Measurements from ENCODE around the gene PLD4. TPM values are rescaled to one million over a fixed set of nuclear protein-coding genes. Genes with fewer than 3 reads are reported as not detected.

PLD4 gene
- total RNA-seq, 6 experiments from 2014 or later, result 0.12 to 0.49 (median 0.33) TPM; not detected in 2

DNA sequence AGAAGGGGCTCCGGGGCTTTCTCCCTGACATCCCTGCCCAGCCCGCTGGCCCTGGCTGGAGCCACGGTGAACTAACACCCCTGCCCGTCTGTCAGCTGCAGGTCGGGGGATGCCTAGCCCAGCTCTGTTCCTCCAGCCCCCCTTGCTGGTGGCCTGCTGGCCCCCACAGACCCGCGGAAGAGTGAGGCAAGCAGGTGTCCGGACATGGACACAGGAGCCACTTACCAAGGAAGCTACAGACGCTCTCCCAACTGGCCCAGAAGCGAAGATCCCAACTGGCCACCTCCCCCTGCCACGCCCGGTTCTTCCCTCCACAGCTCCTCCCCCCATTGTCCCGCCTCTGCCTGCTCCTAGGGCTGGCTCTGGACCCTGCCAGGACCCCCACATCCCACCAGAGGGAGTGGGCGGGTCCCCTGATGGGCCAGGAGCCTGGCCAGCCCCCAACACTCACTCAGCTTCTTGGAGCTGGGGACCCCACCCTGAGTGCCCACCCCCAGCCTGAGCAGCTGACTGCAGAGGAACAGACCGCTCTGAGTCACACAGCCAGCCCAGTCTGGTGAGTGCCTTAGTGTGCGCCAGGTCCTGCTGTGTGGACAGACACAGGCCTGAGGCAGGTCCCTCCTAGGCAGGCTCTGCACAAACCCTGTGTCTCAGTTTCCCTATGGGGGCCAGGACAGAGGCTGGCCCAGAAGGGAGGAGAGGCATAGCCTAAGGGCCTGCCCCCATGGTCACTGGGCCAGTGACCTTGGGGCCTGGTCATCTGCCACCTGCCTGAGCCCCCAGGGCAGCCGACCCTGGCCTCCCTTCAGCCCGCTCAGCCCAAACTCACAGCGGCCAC is 45.8 kb downstream of the PLD4 start:
- no peak overlapping the region for H3K27ac ChIP-seq
- no peak overlapping the region for H3K4me3 ChIP-seq
- no peak for TF ChIP-seq POLR2A (IDR thresholded peaks at IDR 0.05)
- TF ChIP-seq, protein P1, sequence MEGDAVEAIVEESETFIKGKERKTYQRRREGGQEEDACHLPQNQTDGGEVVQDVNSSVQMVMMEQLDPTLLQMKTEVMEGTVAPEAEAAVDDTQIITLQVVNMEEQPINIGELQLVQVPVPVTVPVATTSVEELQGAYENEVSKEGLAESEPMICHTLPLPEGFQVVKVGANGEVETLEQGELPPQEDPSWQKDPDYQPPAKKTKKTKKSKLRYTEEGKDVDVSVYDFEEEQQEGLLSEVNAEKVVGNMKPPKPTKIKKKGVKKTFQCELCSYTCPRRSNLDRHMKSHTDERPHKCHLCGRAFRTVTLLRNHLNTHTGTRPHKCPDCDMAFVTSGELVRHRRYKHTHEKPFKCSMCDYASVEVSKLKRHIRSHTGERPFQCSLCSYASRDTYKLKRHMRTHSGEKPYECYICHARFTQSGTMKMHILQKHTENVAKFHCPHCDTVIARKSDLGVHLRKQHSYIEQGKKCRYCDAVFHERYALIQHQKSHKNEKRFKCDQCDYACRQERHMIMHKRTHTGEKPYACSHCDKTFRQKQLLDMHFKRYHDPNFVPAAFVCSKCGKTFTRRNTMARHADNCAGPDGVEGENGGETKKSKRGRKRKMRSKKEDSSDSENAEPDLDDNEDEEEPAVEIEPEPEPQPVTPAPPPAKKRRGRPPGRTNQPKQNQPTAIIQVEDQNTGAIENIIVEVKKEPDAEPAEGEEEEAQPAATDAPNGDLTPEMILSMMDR (IDR thresholded peaks at IDR 0.05), result no peak
- ATAC-seq, result no peak
- H3K27me3 ChIP-seq, result no peaks in the 10 kb centered on the region
- WGBS (ENCODE audit: insufficient coverage, low coverage, low lambda C conversion rate, missing lambda C conversion rate), result 40% methylated on average over 1 of the region's 19 CpGs
- peaks cover 0 to 8% (median 0%) of the 10 kb centered on the region in 4 donors for H3K4me1 ChIP-seq
- intact Hi-C loops (cut with DNase I), result no loop called here
- no peaks in the 10 kb centered on the region for H3K9me3 ChIP-seq
- DNase-seq, result peak in 1 of 3 donors; percentile 54
- no peaks in the 10 kb centered on the region for H3K36me3 ChIP-seq

DNA sequence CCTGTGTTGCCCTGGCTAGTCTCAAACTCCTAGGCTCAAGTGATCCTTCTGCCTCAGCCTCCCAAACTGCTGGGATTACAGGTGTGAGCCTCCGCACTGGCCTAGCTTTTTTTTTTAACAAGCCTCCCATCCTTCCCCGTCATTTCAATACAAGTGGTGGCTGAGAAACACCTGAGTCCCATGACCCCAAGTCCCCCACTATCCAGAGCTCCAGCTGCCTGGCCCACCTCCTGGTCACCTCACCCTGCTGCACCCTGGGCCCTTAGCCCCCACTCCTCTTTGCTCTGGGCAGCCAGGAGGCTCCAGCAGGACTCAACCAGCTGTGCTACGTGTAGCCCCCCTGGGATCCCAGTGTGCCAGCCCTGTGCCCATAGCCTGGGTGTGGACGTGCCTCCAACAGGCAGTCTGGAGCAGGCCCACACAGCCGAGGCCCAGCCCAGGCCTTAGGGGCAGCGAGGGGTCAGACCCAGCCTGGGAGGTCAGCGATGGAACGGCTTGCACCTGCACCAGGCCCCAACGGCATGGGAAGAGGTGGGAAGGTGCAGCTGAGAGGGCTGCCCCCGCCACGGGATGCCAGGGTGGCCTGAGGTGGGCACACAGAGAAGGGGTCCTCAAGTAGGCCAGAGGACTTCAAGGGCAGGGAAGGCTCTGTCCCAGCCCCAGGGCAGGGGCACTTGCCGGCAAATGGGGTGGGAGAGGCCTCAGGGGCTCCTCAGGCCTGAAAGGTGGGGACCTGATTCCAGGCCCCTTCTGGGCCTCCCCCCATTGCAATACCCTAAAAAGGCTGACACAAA is 47.0 kb downstream of the PLD4 start:
- intact Hi-C loops (cut with DNase I), result no loop called here
- no peak overlapping the region for H3K4me3 ChIP-seq
- no peak overlapping the region for H3K27ac ChIP-seq
- no peak for ATAC-seq
- no peaks in the 10 kb centered on the region for H3K9me3 ChIP-seq
- WGBS (ENCODE audit: insufficient coverage, low coverage, low lambda C conversion rate, missing lambda C conversion rate), result 80% methylated on average over 4 of the region's 12 CpGs
- H3K4me1 ChIP-seq, result peaks cover 0 to 20% (median 1%) of the 10 kb centered on the region in 4 donors
- H3K27me3 ChIP-seq, result no peaks in the 10 kb centered on the region
- TF ChIP-seq, protein P1 (IDR thresholded peaks at IDR 0.05), result no peak
- no peak for TF ChIP-seq POLR2A (IDR thresholded peaks at IDR 0.05)
- DNase-seq, result peak in 1 of 3 donors; percentile 51
- no peaks in the 10 kb centered on the region for H3K36me3 ChIP-seq

DNA sequence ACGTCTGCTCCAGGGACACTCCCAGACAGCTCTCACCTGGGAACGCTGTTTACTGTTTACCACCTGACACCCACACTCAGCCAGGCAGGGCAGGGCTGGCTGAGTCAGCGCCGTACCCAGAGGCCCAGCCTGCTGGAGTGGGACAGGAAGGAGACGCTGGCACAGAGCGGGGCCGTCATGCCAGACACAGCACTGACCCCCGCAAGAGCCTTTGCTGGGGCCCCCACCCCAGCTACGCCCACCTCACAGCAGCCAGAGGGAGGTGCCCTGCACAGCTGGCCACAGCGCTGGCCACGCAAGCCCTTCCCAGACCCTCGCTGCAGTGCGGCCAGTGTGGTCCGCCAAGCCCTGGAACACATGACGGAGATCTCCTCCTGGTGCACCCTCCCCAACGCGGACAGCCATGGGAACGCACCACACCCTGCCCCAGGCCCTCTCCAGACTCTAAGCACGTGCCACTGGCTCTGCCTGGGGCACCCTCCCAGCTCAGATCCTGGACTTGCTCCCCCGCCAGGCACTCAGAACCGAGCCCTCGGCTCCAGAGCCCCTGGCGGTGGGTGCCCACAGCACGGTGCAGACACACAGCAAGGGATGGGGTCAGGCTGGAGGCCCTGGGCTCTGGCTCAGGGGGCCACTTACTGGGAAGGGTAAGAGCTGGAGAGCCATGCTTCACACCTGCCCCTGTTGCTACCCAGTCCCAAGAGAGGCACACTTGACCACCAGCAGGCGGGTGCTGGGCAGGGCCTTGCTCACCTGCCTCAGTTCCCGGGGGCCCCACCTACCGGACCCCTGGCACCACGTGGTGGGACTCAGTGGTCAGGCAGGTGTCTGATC is 47.8 kb downstream of the PLD4 start:
- H3K4me1 ChIP-seq, result peaks cover 0 to 25% (median 1%) of the 10 kb centered on the region in 4 donors
- intact Hi-C loops (cut with DNase I), result no loop called here
- H3K27ac ChIP-seq, result no peak overlapping the region
- no peaks in the 10 kb centered on the region for H3K27me3 ChIP-seq
- DNase-seq (peak; percentile 39 to 55 (median 50)), ATAC-seq (peak in 1 of 4 donors; percentile 43)
- WGBS (ENCODE audit: insufficient coverage, low coverage, low lambda C conversion rate, missing lambda C conversion rate), result 32% methylated on average over 5 of the region's 28 CpGs
- no peak for TF ChIP-seq POLR2A (IDR thresholded peaks at IDR 0.05)
- TF ChIP-seq, protein P1 (IDR thresholded peaks at IDR 0.05), result no peak
- H3K36me3 ChIP-seq, result no peaks in the 10 kb centered on the region
- H3K4me3 ChIP-seq, result no peak overlapping the region
- no peaks in the 10 kb centered on the region for H3K9me3 ChIP-seq

DNA sequence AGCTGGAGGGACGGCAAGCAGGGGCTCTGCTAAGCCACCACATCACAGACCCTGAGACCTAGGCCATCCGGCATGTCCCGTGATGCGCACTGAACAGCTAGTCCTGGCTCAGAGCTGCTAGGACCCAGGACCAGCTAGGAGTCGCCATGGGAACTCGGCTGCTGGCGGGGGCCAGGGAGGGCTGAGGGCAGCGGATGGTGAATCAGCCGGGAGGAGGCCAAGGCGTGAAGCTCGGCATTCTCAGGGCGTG is 48.4 kb downstream of the PLD4 start:
- Histone ChIP-seq H3K27ac (no peak overlapping the region), H3K36me3 (no peaks in the 10 kb centered on the region), H3K27me3 (no peaks in the 10 kb centered on the region), H3K9me3 (no peaks in the 10 kb centered on the region), H3K4me1 (peaks cover 0 to 24% (median 1%) of the 10 kb centered on the region in 4 donors), H3K4me3 (no peak overlapping the region)
- intact Hi-C loops (cut with DNase I), result no loop called here
- TF ChIP-seq, protein P1 (IDR thresholded peaks at IDR 0.05), result no peak
- no peak for TF ChIP-seq POLR2A (IDR thresholded peaks at IDR 0.05)
- ATAC-seq (peak in 1 of 4 donors; percentile 2), DNase-seq (peak in 1 of 3 donors; percentile 41)
- 46% methylated on average over 11 of the region's 12 CpGs for WGBS (ENCODE audit: insufficient coverage, low coverage, low lambda C conversion rate, missing lambda C conversion rate)
